ENCODE results near the gene SYNGR2. TPM values are rescaled to one million over a fixed set of nuclear protein-coding genes. Genes with fewer than 3 reads are reported as not detected.

Gene SYNGR2
- polyA plus RNA-seq, 1 experiment = 135 TPM

Small RNA genes within 50 kb of the gene (small RNA-seq; reads per million reads assigned to genes)
- not detected for gene AC087645.1 (ENCODE audit: insufficient read length, low read depth, low replicate concordance)

Other genes with a start within 250 kb of the SYNGR2 start
- 0.91 and 1.7 TPM in 2 replicates for gene TNRC6C, start 209.9 kb upstream of the SYNGR2 start, polyA plus RNA-seq (2011; rRNA removed)
- 0.17 and 0.26 TPM in 2 replicates for gene TMC6, start 39.8 kb upstream of the SYNGR2 start, polyA plus RNA-seq (2011; rRNA removed)
- not detected in 2 replicates for gene TMC8, start 37.8 kb upstream of the SYNGR2 start, polyA plus RNA-seq (2011; rRNA removed)
- gene C17orf99, start 22.2 kb upstream of the SYNGR2 start, polyA plus RNA-seq (2011; rRNA removed) = not detected in 2 replicates
- gene TK1, start 18.5 kb downstream of the SYNGR2 start, polyA plus RNA-seq (2011; rRNA removed) = 62.5 and 130 TPM in 2 replicates
- 28.0 and 32.1 TPM in 2 replicates for gene AFMID, start 18.8 kb downstream of the SYNGR2 start, polyA plus RNA-seq (2011; rRNA removed)
- 24.8 and 30.7 TPM in 2 replicates for gene BIRC5, start 45.7 kb downstream of the SYNGR2 start, polyA plus RNA-seq (2011; rRNA removed)
- not detected in 2 replicates for gene TMEM235, start 63.0 kb downstream of the SYNGR2 start, polyA plus RNA-seq (2011; rRNA removed)
- 18.9 and 26.4 TPM in 2 replicates for gene SOCS3, start 191.5 kb downstream of the SYNGR2 start, polyA plus RNA-seq (2011; rRNA removed)
- 26.7 and 37.7 TPM in 2 replicates for gene PGS1, start 210.1 kb downstream of the SYNGR2 start, polyA plus RNA-seq (2011; rRNA removed)

Data from BJ (cell line).